Natural killer cell (primary cell): ENCODE measurements around the gene DDX39A. TPM values are rescaled to one million over a fixed set of nuclear protein-coding genes. Genes with fewer than 3 reads are reported as not detected.

ENCODE experiments used
- ATAC-seq, 3 donors: fragments of 150-1000 bp in 2 of 3; fragments of 200-7000 bp in 1 of 3; cut with Tn5 transposase; 1 replicate in 1 of 3; 2 replicates in 2 of 3; pipeline ENCODE4 v1.10.0; 2021; ENCODE audit warnings: mild to moderate bottlenecking in 2 of 3, moderate library complexity in 2 of 3
- DNase-seq, 2 donors: peaks; one replicate each; pipeline versions ENCODE4 v3.0.0 to v3.0.0-alpha.2; 2013 to 2021; ENCODE audit warnings: mixed read lengths in 1 of 2
- H3K27ac ChIP-seq: one replicate; pipeline ENCODE4 v1.5.1; 2013; ENCODE audit warnings: mild to moderate bottlenecking, low read length
- H3K27me3 ChIP-seq: one replicate; pipeline ENCODE4 v1.6.1; 2013; ENCODE audit warnings: low read length; ENCODE audit not compliant: control insufficient read depth, insufficient read depth
- H3K36me3 ChIP-seq: one replicate; pipeline ENCODE4 v1.6.1; 2013; ENCODE audit warnings: low read length; ENCODE audit not compliant: control insufficient read depth, insufficient read depth
- H3K4me1 ChIP-seq: one replicate; pipeline ENCODE4 v1.6.1; 2013; ENCODE audit warnings: low read length; ENCODE audit not compliant: control insufficient read depth, insufficient read depth
- H3K4me3 ChIP-seq: one replicate; pipeline ENCODE4 v1.5.1; 2013; ENCODE audit warnings: low read length
- H3K9me3 ChIP-seq: one replicate; pipeline ENCODE4 v1.6.1; 2013; ENCODE audit warnings: low read length; ENCODE audit not compliant: control insufficient read depth, insufficient read depth
- H3K27ac Mint-ChIP-seq, 2 donors: one replicate each; pipeline ENCODE4 v1.8.0; 2022; ENCODE audit warnings: mild to moderate bottlenecking in 2 of 2, mixed read lengths in 2 of 2, moderate library complexity in 1 of 2
- H3K27me3 Mint-ChIP-seq, 2 donors: one replicate each; pipeline ENCODE4 v1.8.0; 2022; ENCODE audit warnings: low read depth in 2 of 2, mixed read lengths in 2 of 2
- H3K36me3 Mint-ChIP-seq: one replicate; pipeline ENCODE4 v1.8.0; 2022; ENCODE audit warnings: mixed read lengths
- H3K4me1 Mint-ChIP-seq, 2 donors: one replicate each; pipeline ENCODE4 v1.8.0; 2022; ENCODE audit warnings: mixed read lengths in 2 of 2
- H3K4me3 Mint-ChIP-seq: one replicate; pipeline ENCODE4 v1.8.0; 2022; ENCODE audit warnings: mild to moderate bottlenecking, moderate library complexity, mixed read lengths
- H3K9me3 Mint-ChIP-seq, 2 donors: one replicate each; pipeline ENCODE4 v1.8.0; 2022; ENCODE audit warnings: mixed read lengths in 2 of 2
- CTCF ChIP-seq: fragments of 200-600 bp; IDR thresholded peaks from one replicate; pipeline ENCODE4 v1.8.0; 2022; ENCODE audit warnings: antibody characterized with exemption
- WGBS: methylation state at CpG from one replicate; pipeline ENCODE4 v1.1.7; 2013; ENCODE audit warnings: missing lambda C conversion rate; ENCODE audit not compliant: insufficient coverage; 5-methylcytosine and 5-hydroxymethylcytosine counted together
- intact Hi-C: fragments of 100-400 bp; cut with micrococcal nuclease; formaldehyde crosslinking; loops from one replicate; pipeline ENCODE4 v1.14.2; 2022
- total RNA-seq, 4 donors: library from RNA; stranded (reverse); fragments of 120-200 nt in 1 of 4; gene quantifications; one replicate each; pipeline versions ENCODE4 v1.2.3 to v1.2.4, GENCODE V29; 2013 to 2022

Gene DDX39A
- total RNA-seq, 3 donors from 2014 or later (not counting 1 experiment from before 2014, with no cell fraction given) = 397 to 569 (median 557) TPM

GRCh38 chr19:14408491-14409145, 10.5 kb downstream of the DDX39A start:
- Histone ChIP-seq H3K9me3 (no peaks in the 10 kb centered on the region), H3K27ac (peak overlapping the region; percentile 8), H3K36me3 (peaks cover 97% of the 10 kb centered on the region), H3K4me1 (peaks cover 81% of the 10 kb centered on the region), H3K27me3 (no peaks in the 10 kb centered on the region), H3K4me3 (no peak overlapping the region)
- WGBS = 75% methylated on average over 18 of the region's 20 CpGs
- ATAC-seq (no peak), DNase-seq (peak; percentile 41 to 55)
- no peaks in the 10 kb centered on the region for H3K27me3 Mint-ChIP-seq
- intact Hi-C loops = no loop called here
- H3K36me3 Mint-ChIP-seq = no peaks in the 10 kb centered on the region
- peak overlapping the region; percentile 92 for H3K27ac Mint-ChIP-seq
- peak overlapping the region; percentile 79 for H3K4me3 Mint-ChIP-seq
- no peaks in the 10 kb centered on the region for H3K9me3 Mint-ChIP-seq
- TF ChIP-seq CTCF = no peak
- peaks cover 50 to 74% of the 10 kb centered on the region in 2 donors for H3K4me1 Mint-ChIP-seq

GRCh38 chr19:14407605-14408484, 11.3 kb downstream of the DDX39A start:
- H3K4me3 ChIP-seq = no peak overlapping the region
- H3K9me3 Mint-ChIP-seq = no peaks in the 10 kb centered on the region
- peak overlapping the region; percentile 79 for H3K4me3 Mint-ChIP-seq
- no peaks in the 10 kb centered on the region for H3K27me3 ChIP-seq
- ATAC-seq (no peak), DNase-seq (peak; percentile 43 to 49)
- no peak for TF ChIP-seq CTCF
- 76% methylated on average over 20 of the region's 20 CpGs for WGBS
- H3K27ac Mint-ChIP-seq = peak overlapping the region; percentile 92
- H3K9me3 ChIP-seq = no peaks in the 10 kb centered on the region
- intact Hi-C loops = loop anchor here (2.0 kb wide), 3 partner anchors 39 to 527 kb away; partner anchors contain the start of gene ASF1B
- peaks cover 97% of the 10 kb centered on the region for H3K36me3 ChIP-seq
- peak overlapping the region; percentile 8 for H3K27ac ChIP-seq
- peaks cover 43 to 66% of the 10 kb centered on the region in 2 donors for H3K4me1 Mint-ChIP-seq
- H3K4me1 ChIP-seq = peaks cover 73% of the 10 kb centered on the region
- H3K36me3 Mint-ChIP-seq = no peaks in the 10 kb centered on the region
- no peaks in the 10 kb centered on the region for H3K27me3 Mint-ChIP-seq

- WGBS = 92% methylated on average over 27 of the region's 27 CpGs
- peak overlapping the region; percentile 63 for H3K27ac ChIP-seq
- peaks cover 95% of the 10 kb centered on the region for H3K36me3 ChIP-seq
- no peaks in the 10 kb centered on the region for H3K27me3 ChIP-seq
- no peaks in the 10 kb centered on the region for H3K9me3 Mint-ChIP-seq
- peaks cover 63% of the 10 kb centered on the region for H3K4me1 ChIP-seq
- TF ChIP-seq CTCF = no peak
- H3K36me3 Mint-ChIP-seq = no peaks in the 10 kb centered on the region
- H3K9me3 ChIP-seq = no peaks in the 10 kb centered on the region
- peaks cover 43 to 68% of the 10 kb centered on the region in 2 donors for H3K4me1 Mint-ChIP-seq
- no peak for ATAC-seq
- peak overlapping the region; percentile 82 for H3K4me3 Mint-ChIP-seq
- H3K27ac Mint-ChIP-seq = peak overlapping the region; percentile 92
- no peak overlapping the region for H3K4me3 ChIP-seq
- DNase-seq = peak; percentile 21 to 39
- intact Hi-C loops = loop anchor here (1.0 to 2.0 kb wide), 4 partner anchors 38 to 526 kb away; partner anchors contain the start of gene ASF1B
- H3K27me3 Mint-ChIP-seq = no peaks in the 10 kb centered on the region
Measured at GRCh38 chr19:14406645-14407401, 12.3 kb downstream of the DDX39A start.
